Measurements from ENCODE around the gene SIN3B. TPM values are rescaled to one million over a fixed set of nuclear protein-coding genes. Genes with fewer than 3 reads are reported as not detected.

Gene SIN3B
- total RNA-seq = 100 to 1,000 TPM in 1 of 4 donors, 10 to 100 TPM in 3; 75.2 to 152 (median 86.3) TPM

GRCh38 chr19:16829010-16829821, at the start of gene SIN3B:
Gene SIN3B, plus strand, starts transcription at chr19:16829398. Its CDS starts 23 bp downstream, at chr19:16829421.
- peaks cover 0 to 43% (median 9%) of the 10 kb centered on the region in 4 donors for H3K4me1 ChIP-seq
- H3K27ac ChIP-seq = peak within 1 kb of the TSS; percentile 74 to 95 (median 84)

DNA sequence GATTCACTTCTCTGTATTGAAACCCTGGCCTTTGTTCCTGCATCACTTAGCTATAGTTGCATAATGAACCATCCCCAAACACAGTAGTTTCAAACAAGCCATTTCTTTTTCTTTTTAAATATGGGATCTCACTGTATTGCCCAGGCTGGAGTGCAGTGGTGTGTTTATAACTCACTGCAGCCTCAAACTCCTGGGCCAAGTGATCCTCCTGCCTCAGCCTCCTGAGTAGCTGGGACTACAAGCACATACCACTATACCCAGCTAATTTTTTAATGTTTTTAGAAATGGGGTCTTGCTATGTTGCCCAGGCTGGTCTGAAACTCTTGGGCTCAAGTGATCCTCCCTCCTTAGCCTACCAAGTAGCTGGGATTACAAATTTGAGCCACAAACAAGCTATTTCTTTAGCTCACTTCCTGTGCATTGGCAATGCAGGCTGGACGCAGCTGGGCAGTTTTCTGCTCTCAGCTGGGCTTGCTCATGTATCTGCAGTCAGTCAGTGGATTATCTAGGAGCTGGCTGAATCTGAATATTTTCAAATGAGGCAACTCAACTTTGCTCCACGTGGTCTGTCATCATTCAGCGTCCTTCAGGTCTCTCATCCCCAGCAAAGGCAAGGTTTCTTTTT, 49.5 kb upstream of the SIN3B start:
- H3K36me3 ChIP-seq = no peaks in the 10 kb centered on the region
- WGBS, 2 donors = 67 to 68% methylated on average over 3 of the region's 3 CpGs
- H3K27ac ChIP-seq = no peak overlapping the region
- no peaks in the 10 kb centered on the region for H3K4me1 ChIP-seq
- H3K27me3 ChIP-seq = no peaks in the 10 kb centered on the region
- H3K9me3 ChIP-seq = no peaks in the 10 kb centered on the region
- H3K4me3 ChIP-seq = no peak overlapping the region
- no peak for TF ChIP-seq POLR2A (IDR thresholded peaks at IDR 0.05)
- DNase-seq (ENCODE audit: low spot score in 2 of 2) = no peak

More at GRCh38 chr19:16829010-16829821, at the start of gene SIN3B:
- Histone ChIP-seq H3K9me3 (no peaks in the 10 kb centered on the region), H3K27me3 (no peaks in the 10 kb centered on the region), H3K36me3 (peaks cover 0 to 32% (median 5%) of the 10 kb centered on the region in 3 donors), H3K4me3 (peak within 1 kb of the TSS; percentile 63 to 93 (median 76))
- peak; percentile 64 to 71 for DNase-seq (ENCODE audit: low spot score in 2 of 2)
- WGBS, 2 donors = 2 to 9% methylated on average over 13 to 40 of the region's 63 CpGs
- TF ChIP-seq POLR2A (IDR thresholded peaks at IDR 0.05) = peak in 1 of 2 donors; percentile 74
- TF ChIP-seq, protein P1, sequence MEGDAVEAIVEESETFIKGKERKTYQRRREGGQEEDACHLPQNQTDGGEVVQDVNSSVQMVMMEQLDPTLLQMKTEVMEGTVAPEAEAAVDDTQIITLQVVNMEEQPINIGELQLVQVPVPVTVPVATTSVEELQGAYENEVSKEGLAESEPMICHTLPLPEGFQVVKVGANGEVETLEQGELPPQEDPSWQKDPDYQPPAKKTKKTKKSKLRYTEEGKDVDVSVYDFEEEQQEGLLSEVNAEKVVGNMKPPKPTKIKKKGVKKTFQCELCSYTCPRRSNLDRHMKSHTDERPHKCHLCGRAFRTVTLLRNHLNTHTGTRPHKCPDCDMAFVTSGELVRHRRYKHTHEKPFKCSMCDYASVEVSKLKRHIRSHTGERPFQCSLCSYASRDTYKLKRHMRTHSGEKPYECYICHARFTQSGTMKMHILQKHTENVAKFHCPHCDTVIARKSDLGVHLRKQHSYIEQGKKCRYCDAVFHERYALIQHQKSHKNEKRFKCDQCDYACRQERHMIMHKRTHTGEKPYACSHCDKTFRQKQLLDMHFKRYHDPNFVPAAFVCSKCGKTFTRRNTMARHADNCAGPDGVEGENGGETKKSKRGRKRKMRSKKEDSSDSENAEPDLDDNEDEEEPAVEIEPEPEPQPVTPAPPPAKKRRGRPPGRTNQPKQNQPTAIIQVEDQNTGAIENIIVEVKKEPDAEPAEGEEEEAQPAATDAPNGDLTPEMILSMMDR (IDR thresholded peaks at IDR 0.05) = peak in 1 of 5 experiments; percentile 15
- TF ChIP-seq EP300 (IDR thresholded peaks at IDR 0.05) = peak; percentile 54 to 84

DNA sequence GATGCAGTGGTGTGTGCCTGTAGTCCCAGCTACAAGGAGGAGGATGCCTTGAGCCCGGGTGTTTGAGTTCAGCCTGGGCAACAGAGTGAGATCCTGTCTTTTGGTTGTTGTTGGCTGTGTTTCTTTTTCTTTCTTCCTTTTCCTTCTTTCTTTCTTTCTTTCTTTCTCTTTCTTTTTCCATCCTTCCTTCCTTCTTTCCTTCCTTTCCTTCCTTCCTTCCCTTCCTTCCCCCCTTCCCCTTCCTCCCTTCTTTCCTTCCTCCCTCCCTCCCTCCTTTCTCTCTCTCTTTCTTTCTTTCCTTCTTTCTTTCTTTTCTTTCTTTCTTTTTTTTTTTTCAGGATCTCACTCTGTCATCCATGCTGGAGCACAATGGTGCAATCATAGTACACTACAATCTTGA, 46.5 kb upstream of the SIN3B start:
- H3K4me1 ChIP-seq = no peaks in the 10 kb centered on the region
- WGBS, 2 donors = 74 to 89% methylated on average over 1 of the region's 1 CpG
- no peak overlapping the region for H3K27ac ChIP-seq
- H3K36me3 ChIP-seq = no peaks in the 10 kb centered on the region
- peaks cover 0 to 4% (median 0%) of the 10 kb centered on the region in 4 donors for H3K9me3 ChIP-seq
- TF ChIP-seq, protein P1 (IDR thresholded peaks at IDR 0.05) = no peak
- TF ChIP-seq EP300 (IDR thresholded peaks at IDR 0.05) (no peak), POLR2A (IDR thresholded peaks at IDR 0.05) (no peak)
- H3K27me3 ChIP-seq = no peaks in the 10 kb centered on the region
- DNase-seq (ENCODE audit: low spot score in 2 of 2) = no peak
- no peak overlapping the region for H3K4me3 ChIP-seq

DNA sequence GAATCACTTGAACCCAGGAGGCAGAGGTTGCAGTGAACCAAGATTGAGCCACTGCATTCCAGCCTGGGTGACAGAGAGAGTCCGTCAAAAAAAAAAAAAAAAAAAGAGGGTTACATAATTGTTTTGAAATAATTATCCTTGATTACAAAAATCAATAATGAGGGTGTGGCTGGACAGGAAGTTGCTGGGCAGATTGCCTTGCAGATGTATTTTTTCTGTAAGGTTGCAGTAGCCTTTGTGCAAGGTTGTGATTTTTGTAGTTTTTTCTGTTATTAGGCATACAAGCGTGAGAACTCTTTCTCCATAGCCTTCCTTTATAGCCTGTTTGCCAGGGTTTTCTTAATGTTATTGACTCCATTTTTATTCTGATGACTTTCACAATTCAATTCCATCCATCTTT, 40.7 kb upstream of the SIN3B start:
- peaks cover 0 to 47% (median 6%) of the 10 kb centered on the region in 4 donors for H3K9me3 ChIP-seq
- H3K36me3 ChIP-seq = no peaks in the 10 kb centered on the region
- no peaks in the 10 kb centered on the region for H3K4me1 ChIP-seq
- H3K27ac ChIP-seq = no peak overlapping the region
- WGBS, 2 donors = 88 to 89% methylated on average over 2 of the region's 2 CpGs
- H3K27me3 ChIP-seq = no peaks in the 10 kb centered on the region
- DNase-seq (ENCODE audit: low spot score in 2 of 2) = no peak
- H3K4me3 ChIP-seq = no peak overlapping the region
- TF ChIP-seq EP300 (IDR thresholded peaks at IDR 0.05) = no peak
- TF ChIP-seq POLR2A (IDR thresholded peaks at IDR 0.05) = no peak
- TF ChIP-seq, protein P1 (IDR thresholded peaks at IDR 0.05) = no peak

DNA sequence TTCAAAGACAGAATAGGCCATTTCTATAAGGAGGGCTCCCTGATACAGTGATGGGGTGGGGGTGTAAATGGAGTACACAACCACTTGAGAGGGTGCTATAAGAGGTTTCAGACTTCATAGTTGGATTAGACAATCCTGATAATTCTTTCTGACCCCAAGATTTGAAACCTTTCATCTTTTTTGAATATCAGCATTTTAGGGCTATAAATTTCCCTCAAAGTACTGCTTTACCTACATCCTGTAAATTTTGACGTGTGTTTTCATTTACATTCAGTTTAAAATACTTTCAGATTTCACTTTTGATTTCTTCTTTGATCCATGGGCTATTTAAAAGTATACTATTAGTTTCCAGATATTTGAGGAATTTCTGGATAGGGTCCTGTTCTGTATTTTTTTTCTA, 40.0 kb upstream of the SIN3B start:
- no peak for DNase-seq (ENCODE audit: low spot score in 2 of 2)
- TF ChIP-seq POLR2A (IDR thresholded peaks at IDR 0.05) = no peak
- Histone ChIP-seq H3K27ac (no peak overlapping the region), H3K9me3 (peaks cover 0 to 47% (median 6%) of the 10 kb centered on the region in 4 donors), H3K36me3 (no peaks in the 10 kb centered on the region), H3K27me3 (no peaks in the 10 kb centered on the region), H3K4me1 (no peaks in the 10 kb centered on the region), H3K4me3 (no peak overlapping the region)
- WGBS, 2 donors = 97 to 100% methylated on average over 1 of the region's 1 CpG

GRCh38 chr19:16790051-16790450, 39.1 kb upstream of the SIN3B start:
- H3K9me3 ChIP-seq = peaks cover 0 to 49% (median 6%) of the 10 kb centered on the region in 4 donors
- TF ChIP-seq EP300 (IDR thresholded peaks at IDR 0.05) = no peak
- no peak for TF ChIP-seq POLR2A (IDR thresholded peaks at IDR 0.05)
- TF ChIP-seq, protein P1 (IDR thresholded peaks at IDR 0.05) = no peak
- no peak for DNase-seq (ENCODE audit: low spot score in 2 of 2)
- 53 to 59% methylated on average over 1 of the region's 1 CpG for WGBS, 2 donors
- H3K36me3 ChIP-seq = no peaks in the 10 kb centered on the region
- H3K4me3 ChIP-seq = no peak overlapping the region
- no peak overlapping the region for H3K27ac ChIP-seq
- no peaks in the 10 kb centered on the region for H3K27me3 ChIP-seq
- no peaks in the 10 kb centered on the region for H3K4me1 ChIP-seq
